NCI-H2196 (cell line): Measurements from ENCODE around the gene MSGN1.
A peak's percentile ranks its signal among the peaks of the same experiment; 100 is the strongest.
"Not testable (repeated sequence)": the region's sequence is repeated elsewhere in the genome, so short reads cannot be mapped to it uniquely, and the experiment has no call there.

Source experiments
- DNase-seq: peaks from one replicate; lab custom pipeline; 2025; ENCODE audit not compliant: unreplicated experiment; lab: John Stamatoyannopoulos, UW

The MSGN1 gene

DNA sequence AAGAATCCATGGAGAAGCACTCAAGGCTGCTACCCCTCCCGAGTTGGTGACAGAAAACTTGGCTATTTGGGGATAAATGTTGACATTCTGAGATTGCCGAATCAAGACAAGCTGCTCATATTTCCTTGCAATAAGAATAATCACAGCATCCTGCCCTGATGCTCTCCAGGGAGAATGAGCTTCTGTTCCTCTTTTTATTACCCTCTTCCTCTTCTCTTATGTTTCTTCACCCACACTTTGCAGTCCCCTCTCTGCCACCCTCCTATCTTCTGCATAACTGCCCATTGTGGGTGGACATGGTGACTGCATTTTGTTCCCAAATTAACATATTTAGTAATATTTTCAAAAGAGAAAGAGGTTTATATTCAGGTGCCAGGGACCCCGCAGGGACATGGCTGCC lies 11.9 kb upstream of the MSGN1 start:
- no peak for DNase-seq

DNA sequence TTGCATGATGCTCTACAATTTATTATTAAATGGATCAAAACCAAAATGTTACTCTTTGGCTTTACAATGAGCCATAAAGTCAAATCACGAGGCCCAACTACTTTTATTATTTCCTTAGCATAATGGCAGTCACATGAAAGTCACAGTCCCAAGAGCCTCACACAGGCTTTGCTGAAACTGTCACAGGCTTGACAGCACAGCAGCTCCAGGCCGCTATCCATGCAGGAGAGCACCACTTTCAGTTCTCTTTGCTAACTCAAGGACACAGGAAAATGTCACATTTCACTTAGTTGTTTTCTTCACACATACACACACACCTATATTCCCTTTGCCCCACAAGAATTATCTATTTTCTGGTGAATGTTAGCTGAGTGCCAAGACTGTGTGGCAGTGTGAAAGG lies 11.1 kb upstream of the MSGN1 start:
- DNase-seq, result no peak

DNA sequence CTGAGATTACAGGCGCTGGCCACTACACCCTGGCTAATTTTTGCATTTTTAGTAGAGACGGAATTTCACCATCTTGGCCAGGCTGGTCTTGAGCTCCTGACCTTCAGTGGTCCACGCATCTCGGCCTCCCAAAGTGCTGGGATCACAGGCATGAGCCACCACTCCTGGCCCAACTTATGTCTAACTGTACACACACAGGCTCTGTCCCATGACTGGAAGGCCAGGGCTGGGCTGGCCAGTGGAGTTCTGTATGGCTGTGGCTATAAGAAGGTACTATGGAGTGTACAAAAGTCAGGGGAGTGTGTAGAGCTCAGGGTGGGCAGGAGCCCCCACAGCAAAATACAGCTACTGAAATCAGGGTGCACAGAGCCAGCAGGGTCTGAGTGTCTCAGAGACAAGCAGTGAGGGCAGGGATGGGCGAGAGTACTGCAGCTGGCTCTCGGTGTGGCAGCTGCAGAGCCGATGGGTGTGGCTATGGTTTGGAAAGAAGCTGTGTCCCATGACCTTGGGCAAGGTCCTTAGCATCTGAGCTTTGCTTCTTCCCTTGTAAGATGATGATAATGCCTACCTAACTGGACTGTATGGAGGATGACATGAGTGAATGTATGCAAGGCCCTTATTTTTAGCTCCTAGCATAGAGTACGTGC lies 10.4 kb upstream of the MSGN1 start:
- DNase-seq, result no peak

DNA sequence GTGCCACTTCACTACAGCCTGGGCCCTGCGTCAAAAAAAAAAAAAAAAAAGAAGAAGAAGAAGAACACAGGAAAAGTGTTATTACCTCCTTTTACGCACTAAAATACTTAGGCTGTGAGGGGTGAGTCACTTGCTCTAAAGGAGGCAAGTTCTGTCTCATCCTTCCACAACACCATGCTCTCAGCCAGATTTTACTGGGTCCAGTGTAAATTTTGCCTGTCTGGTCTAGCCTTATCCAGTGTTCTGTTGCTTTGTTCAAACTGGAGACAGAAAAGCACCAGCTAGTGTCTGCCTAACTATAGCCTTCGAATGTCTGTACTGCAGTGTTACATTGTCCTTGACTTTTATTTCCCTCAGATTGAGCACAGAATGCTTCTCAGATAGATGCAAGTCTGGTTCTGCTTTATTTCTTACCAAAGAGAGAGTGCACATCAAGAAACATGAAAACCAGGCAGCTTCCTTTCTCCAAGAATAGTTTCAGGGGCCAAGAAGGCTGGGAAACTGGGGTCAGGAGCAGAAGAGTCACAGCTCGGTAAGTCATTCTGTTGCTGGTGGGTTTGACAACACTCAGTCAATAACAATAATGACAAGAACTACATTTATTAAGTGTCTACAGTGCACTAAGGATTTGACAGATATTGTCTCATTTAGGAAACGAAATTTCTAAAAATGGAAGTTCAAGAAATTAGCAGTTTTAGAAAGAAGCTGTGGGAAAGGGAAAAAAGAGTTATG lies 3.1 kb upstream of the MSGN1 start:
- DNase-seq, result no peak

DNA sequence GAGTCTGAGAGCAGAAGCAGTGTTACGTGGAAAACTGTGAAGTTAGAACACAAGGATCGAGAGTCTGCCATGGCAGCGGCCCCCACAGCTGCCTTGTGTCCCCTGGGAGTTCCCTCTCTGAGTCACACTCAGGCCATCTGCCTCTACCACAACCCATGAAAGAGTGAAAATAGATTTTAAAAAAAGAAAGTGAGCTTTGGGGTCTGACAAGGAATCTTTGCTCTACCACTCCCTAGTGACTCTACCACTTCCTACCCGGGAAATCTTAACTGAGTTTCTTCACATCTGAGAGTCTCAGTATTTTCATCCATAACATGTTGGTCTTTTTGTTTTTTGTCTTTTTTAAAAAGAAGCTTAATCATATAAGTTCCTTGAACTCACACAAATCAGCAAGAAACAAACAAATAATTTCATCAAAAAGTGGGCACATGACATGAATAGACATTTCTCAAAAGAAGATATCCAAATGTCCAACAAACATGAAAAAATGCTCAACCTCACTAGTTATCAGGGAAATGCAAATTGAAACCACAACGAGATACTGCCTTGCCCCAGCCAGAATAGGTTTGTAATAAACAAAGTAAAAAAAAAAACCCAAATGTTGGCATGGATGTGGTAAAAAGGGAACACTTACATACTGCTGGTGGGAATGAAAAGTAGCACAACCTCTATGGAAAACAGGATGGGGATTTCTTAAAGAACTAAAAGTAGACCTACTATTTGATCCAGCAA lies 2.4 kb upstream of the MSGN1 start:
- no peak for DNase-seq

DNA sequence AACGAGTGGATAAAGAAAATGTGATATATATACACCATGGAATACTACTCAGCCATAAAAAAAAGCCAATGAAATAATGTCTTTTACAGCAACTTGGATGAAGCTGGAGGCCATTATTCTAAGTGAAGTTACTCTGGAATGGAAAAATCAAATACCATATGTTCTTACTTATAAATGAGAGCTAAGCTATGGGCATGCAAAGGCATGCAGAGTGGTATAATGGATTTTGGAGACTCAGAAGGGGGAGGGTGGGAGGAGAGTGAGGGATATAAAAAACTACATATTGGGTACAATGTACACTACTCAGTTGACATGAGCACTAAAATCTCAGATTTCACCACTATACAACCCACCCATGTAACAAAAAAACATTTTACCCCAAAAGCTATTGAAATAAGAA lies 1.7 kb upstream of the MSGN1 start:
- DNase-seq, result no peak

DNA sequence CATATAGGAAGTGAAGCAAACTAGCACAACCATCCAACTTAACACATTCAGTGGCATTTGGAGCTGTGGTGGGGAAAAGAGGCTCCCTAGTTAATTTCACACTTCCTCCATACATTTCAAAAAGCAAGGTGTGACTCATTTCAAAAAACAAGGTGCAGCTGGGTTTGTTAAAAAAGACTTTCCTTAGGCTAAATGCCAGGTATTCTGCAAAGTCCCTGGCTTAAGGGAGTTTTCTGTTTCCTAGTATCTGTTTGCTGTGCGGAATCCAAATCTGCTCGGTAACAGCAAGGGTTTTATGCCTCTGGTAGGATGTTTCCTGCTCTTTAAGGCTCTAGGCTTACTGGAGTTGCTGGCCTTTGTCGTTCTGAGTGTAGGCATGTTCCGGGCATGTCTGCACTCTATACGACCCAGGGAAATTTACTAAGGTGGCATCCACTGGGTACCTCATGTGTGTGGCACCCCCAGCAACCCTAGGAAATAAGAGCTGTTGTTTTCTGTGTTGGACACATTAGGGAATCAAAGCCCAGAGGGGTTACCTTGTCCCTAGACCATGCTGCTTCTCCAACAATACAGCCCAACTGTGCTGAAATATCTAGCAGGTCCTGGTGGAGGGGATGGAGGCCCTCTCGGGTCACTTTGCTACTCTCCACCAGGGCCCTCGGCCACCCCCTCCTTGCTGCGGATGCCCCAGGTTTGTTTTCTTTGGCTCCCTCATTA lies 634 bp upstream of the MSGN1 start:
- DNase-seq, result peak; percentile 12

DNA sequence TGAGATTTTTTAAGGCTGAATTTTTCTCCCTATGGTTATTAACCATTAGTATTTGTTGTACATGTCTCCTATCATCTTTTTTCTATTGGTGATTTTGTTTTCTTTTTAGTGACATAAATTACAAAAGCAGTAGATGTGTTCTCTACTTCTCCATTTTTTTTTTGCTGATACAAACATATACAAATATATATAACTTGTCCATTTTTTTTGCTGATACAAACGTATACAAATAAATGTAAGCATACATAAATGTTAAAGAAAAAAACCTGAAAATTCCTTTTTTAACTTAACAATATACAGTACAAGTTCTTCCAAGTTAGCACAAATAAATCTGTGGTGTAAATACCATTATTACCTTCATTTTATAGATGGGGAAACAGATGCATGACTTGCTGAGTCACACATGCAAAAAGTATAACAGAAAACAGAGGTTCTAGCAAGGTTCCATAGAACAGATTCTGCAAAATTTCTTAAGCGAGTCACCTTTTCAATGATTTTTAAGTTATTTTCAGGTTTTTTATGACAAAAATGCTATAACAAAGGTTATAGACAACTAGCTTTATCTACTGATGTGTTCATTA lies 2.1 kb downstream of the MSGN1 start:
- DNase-seq, result no peak

DNA sequence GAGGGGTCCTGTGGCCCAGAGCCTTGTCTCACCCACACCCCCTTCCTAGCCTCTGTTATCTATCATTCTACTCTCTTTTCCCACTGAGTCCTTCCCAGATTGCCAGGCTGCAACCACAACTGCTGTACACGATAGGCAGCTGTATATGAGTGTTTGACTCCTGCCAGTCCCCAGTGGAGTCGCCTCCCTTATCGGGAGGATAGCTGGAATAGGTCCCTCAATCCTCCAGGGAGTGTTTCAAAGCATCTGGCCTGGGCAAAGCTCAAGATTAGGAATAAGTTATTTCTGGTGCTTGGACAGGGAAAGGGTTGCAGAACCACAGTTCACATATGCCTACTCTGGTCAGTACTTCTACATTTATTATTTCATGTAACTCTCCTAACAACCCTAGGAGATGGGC lies 4.8 kb downstream of the MSGN1 start:
- DNase-seq, result no peak

DNA sequence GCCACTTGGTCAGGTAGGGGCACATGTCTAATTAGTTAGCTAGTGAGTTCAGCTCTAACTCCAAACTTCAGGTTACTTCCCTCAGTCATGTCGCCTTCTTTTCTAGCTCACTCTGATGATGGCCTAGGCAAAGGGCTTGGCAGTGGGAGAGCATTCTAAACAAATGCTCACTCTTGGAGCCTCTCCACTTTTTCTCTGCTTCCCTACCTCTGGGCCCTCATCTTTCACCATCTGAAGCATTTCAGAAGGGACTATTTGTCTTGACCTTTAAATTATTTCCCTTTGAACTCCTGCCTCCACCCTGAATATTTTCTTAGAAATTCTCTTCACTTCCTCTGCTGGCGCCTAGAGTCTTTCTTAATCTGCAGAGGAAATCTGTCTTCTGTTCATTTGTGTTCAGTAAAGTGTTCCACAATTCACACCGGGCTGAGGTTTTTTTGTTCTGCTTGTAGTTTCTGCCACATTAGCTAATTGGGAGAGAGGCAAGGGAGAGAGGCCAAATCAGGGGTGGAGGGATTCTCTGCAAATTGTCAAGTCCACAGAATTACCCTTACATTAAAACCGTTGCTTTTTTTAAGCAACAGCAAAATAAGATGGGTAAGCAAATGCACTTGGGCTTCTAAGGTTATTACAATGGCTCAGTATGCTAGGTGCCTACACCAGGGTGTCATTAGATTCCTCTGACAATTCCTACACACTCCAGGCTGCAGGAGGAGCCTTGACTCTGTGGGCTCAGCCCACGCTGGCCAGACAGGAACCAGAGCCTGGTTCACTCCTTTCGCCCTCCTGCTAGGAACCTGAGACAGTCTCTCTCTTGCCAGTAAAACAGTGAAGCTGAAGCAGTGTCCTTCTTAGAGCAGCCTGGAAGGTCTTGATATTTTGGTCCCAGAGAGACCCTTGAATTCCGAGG lies 5.5 kb downstream of the MSGN1 start:
- DNase-seq, result no peak

DNA sequence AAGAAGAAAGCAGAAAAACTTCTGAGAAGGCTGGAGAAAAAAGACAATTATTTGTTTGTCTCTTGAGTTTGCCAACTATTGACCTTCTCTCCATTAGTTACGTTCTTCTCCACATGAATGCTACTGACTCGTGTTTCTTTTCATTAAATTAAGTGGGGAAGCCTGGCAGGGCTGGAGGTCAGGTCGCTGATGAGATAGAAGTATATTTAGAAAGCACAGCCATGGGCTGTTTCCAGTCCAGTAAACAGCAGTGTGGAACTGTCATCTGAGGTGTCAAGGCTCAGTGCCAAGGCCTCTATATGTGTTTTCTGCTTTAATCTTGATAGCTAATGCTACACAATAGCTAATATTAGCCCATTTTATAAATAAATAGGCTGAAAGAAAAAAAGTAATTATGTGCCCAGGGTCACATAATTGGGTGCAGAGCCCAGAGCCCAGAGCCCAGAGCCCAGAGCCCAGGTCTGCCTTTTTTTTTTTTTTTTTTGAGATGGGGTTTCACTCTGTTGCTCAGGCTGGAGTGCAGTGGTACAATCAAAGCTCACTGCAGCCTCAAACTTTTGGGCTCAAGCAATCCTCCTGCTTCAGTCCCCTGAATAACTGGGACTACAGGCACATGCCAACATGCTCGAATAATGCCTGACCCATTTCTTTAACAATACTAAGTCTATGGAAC lies 6.3 kb downstream of the MSGN1 start:
- DNase-seq, result no peak

DNA sequence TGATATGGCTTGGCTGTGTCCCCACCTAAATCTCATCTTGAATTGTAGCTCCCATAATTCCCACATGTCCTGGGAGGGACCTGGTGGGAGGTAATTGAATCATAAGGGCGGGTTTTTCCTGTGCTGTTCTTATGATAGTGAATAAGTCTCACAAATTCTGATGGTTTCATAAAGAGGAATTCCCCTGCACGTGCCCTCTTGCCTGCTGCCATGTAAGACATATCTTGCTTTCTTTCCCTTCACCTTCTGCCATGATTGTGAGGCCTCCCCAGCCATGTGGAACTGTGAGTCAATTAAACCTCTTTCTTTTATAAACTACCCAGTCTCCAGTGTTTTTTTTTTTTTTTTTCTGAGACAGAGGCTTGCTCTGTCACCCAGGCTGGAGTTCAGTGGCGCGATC lies 7.4 kb downstream of the MSGN1 start:
- not testable (repeated sequence) for DNase-seq

DNA sequence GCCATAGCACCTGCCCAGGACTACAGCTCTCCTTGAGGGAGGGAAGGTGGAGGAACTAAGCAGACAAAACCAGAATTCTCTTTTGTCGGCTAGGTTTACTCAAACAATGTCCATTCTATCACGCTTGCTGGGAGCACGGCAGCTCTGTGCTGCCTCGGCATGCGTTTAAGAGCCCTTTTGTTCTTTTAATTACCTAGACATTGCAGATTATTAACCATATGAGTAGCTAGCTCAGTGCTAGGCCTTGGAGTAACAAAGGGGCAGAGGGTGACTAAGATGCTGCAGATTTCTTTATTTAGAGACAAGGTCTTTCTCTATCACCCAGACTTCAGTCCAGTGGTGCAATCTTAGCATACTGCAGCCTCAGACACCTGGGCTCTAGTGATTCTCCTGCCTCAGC lies 11.1 kb downstream of the MSGN1 start:
- DNase-seq, result no peak

DNA sequence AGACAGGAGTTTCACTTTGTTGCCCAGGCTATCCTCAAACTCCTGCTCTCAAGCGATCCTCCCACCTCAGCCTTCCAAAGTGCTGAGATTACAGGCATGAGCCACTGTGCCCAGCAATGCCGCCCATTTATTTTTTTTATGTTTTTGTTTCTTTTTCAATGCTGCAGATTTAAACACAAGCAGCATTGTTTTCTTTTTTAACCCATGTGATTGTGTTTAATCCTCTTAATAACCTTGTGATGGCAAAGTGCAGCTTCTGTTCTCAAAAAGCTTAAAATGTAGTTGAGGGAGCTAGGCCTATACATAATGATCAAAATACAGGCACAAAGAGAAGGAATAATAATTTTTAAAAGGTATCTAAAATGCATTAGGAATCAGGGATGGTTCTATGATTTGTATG lies 11.5 kb downstream of the MSGN1 start:
- DNase-seq, result no peak

DNA sequence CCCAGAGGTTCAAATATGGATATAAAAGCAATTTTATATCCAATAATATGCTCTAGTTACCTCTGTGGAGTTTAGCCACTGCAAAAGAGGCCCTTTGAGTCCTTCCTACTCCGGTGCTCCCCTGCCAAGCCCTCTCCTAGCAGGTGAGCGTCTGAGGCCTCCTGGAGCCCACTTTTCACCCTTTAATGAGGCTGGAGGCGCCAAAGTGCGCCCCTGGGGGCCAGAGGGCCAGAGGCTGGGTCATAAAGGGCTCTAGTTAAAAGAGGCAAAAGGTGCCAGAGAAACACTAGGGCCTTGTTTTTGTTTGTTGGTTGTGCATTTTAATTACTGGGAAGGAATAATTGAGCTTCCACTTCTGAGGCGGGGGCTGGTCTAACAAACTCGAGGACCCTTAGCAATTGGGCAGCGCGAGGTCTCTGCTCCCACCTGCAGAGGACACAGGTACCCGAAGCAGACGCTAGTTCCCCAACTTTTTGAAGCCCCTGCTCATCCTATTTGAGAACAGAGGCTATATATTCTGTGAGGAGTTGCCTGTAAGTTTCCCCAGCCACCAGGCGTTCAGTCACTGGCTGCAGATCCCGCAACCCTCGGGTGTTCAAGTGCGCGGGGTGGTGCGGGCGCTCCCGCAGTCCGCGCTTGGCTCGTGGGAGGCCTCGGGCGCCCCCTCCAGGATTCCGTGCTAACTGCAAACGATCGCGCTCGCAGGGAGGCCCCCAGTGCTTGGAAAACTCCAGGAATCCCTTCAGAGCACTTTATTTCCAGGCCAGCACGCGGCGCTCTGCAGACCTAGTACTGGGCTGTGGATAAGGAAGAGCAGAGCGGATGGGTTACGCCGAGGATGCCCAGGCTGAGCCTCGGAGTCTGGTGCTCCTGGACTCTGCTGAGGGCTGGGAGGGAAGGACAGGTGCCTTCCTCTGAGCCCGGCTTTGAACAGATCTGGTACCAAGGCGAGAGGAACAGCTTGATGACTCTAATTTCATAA lies 14.1 kb downstream of the MSGN1 start:
- peak; percentile 59 for DNase-seq

DNA sequence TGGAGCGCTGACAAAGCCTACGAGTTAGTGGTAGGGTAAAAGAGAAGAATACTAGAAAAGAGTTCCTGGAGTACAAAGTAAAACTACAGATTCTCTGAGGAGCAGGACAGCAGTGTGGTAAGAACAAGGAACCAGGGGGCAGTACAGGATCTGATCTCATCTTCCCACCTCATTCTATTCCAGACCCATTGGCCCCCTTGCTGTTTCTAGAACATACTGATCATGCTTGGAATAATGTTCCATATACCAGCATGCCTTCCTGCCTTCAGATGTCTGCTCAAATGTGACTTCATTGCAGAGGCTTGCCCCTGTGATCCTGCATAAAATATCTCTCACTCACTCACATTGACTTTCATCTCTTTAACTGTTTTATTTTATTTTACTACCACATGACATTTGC lies 19.3 kb downstream of the MSGN1 start:
- no peak for DNase-seq

DNA sequence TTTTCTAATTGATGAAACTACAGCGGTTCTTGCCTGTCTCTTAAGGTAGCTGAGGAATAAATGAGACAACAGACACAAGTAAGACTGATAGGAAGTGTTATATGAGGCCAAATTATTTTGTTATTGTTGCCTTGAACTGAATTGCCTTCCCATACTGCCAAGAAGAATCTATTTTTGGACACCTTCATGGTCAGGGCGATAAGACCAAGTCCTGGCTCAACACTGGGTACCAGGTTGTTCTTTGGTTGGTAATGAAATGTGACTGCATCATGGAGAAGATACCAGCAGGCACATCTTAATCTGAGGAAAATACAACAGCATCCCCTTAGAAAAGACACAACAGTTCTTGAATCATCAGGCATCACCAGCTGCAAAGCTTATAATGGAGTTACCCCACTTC lies 23.7 kb downstream of the MSGN1 start:
- no peak for DNase-seq

DNA sequence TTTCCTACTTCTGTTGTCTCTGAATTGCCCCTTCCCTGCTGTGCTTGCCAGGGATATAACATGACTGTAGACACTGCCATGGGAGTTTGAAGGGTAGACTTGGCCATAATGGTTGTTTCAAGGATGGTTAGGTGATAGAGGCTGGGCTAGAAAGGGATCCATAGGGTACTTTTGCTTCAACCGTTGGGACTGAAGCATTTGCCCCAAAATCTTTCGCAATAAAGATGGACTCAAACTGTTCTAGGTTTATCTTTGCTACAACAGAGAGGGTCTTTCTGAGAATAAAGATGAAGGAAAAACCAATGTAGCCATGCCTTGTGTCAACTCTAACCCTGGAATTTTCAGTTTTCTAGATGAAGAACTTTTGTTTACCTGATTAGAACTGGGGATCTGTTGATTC lies 27.2 kb downstream of the MSGN1 start:
- no peak for DNase-seq

DNA sequence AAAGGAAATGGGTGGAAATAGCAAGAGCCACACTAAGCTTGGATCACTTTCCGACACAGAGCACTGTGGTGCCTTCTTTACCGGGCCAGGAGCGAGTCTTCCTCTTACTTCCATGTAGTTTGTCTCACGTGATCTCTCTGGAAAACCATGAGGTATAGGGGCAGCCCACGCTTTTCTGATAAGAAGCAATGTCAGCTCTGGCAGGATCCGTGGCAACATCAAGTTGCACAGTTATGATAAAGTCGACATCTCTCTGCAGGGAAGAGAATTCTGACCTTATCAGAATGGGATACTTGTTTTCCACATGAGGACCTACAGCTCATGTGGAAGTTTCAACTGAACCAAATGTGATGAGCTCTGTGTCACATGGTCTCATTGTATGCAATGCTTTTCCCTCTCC lies 29.5 kb downstream of the MSGN1 start:
- no peak for DNase-seq
